K562 (cell line): Measurements from ENCODE around the gene ZNRD2. TPM values are rescaled to one million over a fixed set of nuclear protein-coding genes. Genes with fewer than 3 reads are reported as not detected.

ENCODE experiments used
- ATAC-seq: fragments of 200-7000 bp; cut with Tn5 transposase; 3 replicates; pipeline ENCODE4 v1.9.1; 2020; ENCODE audit warnings: moderate library complexity
- BruUV-seq: library from RNA; stranded (reverse); fragments of 400-500 nt; replicated peaks from 2 replicates; lab custom pipeline; 2021; lab: Mats Ljungman, UMichigan
- CTCF ChIA-PET: fragments of 300-600 bp; formaldehyde crosslinking; extraction: SDS; loops from one replicate; lab custom pipeline; 2021; ENCODE audit warnings: low intra/inter-chr PET ratio; lab: Yijun Ruan, JAX
- POLR2A ChIA-PET: fragments of 300-600, 350-650 bp; sonication (Branson Sonifier 250); formaldehyde crosslinking; extraction: SDS; loops from one replicate; lab custom pipeline; 2021; ENCODE audit warnings: antibody characterized with exemption, inconsistent platforms; lab: Yijun Ruan, JAX
- DNase-seq, 4 experiments: peaks; one replicate each; pipeline versions ENCODE4 v3.0.0 to v3.0.0-alpha.2; 2011 to 2018; ENCODE audit warnings: low spot score in 3 of 4, mixed read lengths in 3 of 4; ENCODE audit errors: extremely low read depth in 1 of 4
- FAIRE-seq: peaks from 2 replicates; lab custom pipeline; 2011; peaks lifted over from hg19 to GRCh38; lab: Jason Lieb, UNC
- H2AFZ ChIP-seq: 2 replicates; pipeline ENCODE4 v1.6.0; 2011; ENCODE audit warnings: low read depth, low read length, control low read depth, inconsistent platforms
- H3K27ac ChIP-seq: fragments of 200-600 bp; 3 replicates; pipeline ENCODE4 v1.8.0; 2011; ENCODE audit warnings: low read depth, mild to moderate bottlenecking, control low read depth, inconsistent platforms, low read length, moderate library complexity, mixed read lengths; ENCODE audit errors: extremely low read depth
- H3K27me3 ChIP-seq, 2 experiments: fragments of 300-600 bp in 1 of 2; 2 replicates in 1 of 2; 3 replicates in 1 of 2; pipeline versions ENCODE4 v1.6.0 to v1.8.0; 2011; ENCODE audit warnings: inconsistent platforms in 2 of 2, low read length in 2 of 2, mild to moderate bottlenecking in 1 of 2, mixed read lengths in 1 of 2, moderate library complexity in 1 of 2; ENCODE audit not compliant: control insufficient read depth in 2 of 2, insufficient read depth in 2 of 2
- H3K36me3 ChIP-seq: fragments of 300-600 bp; 3 replicates; pipeline ENCODE4 v1.8.0; 2011; ENCODE audit warnings: mild to moderate bottlenecking, low read length, inconsistent platforms; ENCODE audit not compliant: control insufficient read depth, insufficient read depth
- H3K4me1 ChIP-seq, 2 experiments: fragments of 200-600 bp in 1 of 2; replicated peaks in 1 of 2; 2 replicates in 1 of 2; 3 replicates in 1 of 2; pipeline versions ENCODE4 v1.5.1 to v1.8.0; 2011; ENCODE audit warnings: inconsistent platforms in 2 of 2, low read length in 2 of 2, mild to moderate bottlenecking in 1 of 2, mixed read lengths in 1 of 2, moderate library complexity in 1 of 2; ENCODE audit not compliant: control insufficient read depth in 2 of 2, insufficient read depth in 2 of 2
- H3K4me2 ChIP-seq: 2 replicates; pipeline ENCODE4 v1.6.1; 2011; ENCODE audit warnings: low read length, control low read depth, inconsistent platforms, mixed read lengths; ENCODE audit not compliant: insufficient read depth
- H3K4me3 ChIP-seq: fragments of 200-600 bp; sonication (generic), shearing (Covaris generic); 2 replicates; pipeline ENCODE4 v1.5.1; 2016; ENCODE audit warnings: control low read depth, inconsistent platforms
- H3K79me2 ChIP-seq: fragments of 200-600 bp; 3 replicates; pipeline ENCODE4 v1.8.0; 2011; ENCODE audit warnings: low read length, inconsistent platforms; ENCODE audit not compliant: control insufficient read depth, insufficient read depth
- H3K9ac ChIP-seq, 2 experiments: 2 replicates each; pipeline versions ENCODE4 v1.6.0 to v1.6.1; 2011; ENCODE audit warnings: low read depth in 2 of 2, low read length in 2 of 2, control low read depth in 1 of 2, inconsistent platforms in 1 of 2, mild to moderate bottlenecking in 1 of 2, mixed read lengths in 1 of 2; ENCODE audit not compliant: insufficient read depth in 1 of 2
- H3K9me1 ChIP-seq: one replicate; pipeline ENCODE4 v1.6.0; 2011; ENCODE audit warnings: inconsistent platforms, mild to moderate bottlenecking, low read length, moderate library complexity; ENCODE audit not compliant: control insufficient read depth, insufficient read depth
- H3K9me3 ChIP-seq: replicated peaks from 2 replicates; pipeline ENCODE4 v1.5.1; 2011; ENCODE audit warnings: low read depth, low read length, inconsistent platforms; ENCODE audit not compliant: control insufficient read depth, insufficient read depth
- H4K20me1 ChIP-seq: replicated peaks from 2 replicates; pipeline ENCODE4 v1.6.1; 2011; ENCODE audit warnings: low read length, inconsistent platforms, mixed read lengths; ENCODE audit not compliant: control insufficient read depth, insufficient read depth
- CEBPB ChIP-seq: fragments of 450-650 bp; IDR thresholded peaks from 2 replicates; pipeline ENCODE4 v1.6.1; 2016; ENCODE audit warnings: missing genetic modification characterization, missing compliant biosample characterization
- EZH2 ChIP-seq: IDR thresholded peaks from 2 replicates; pipeline ENCODE4 v1.6.1; 2012; ENCODE audit warnings: low read depth, mild to moderate bottlenecking, inconsistent platforms, low read length, borderline replicate concordance
- MYNN ChIP-seq, 2 experiments: sonication (generic); formaldehyde crosslinking in 1 of 2; IDR thresholded peaks; 2 replicates each; pipeline versions ENCODE4 v1.5.0 to v1.6.1; 2016 to 2020; ENCODE audit warnings: antibody characterized with exemption in 1 of 2, missing genetic modification reagents in 1 of 2
- NFYB ChIP-seq: IDR thresholded peaks from 2 replicates; pipeline ENCODE4 v1.6.1; 2011; ENCODE audit warnings: mild to moderate bottlenecking, moderate library complexity; ENCODE audit not compliant: insufficient read length; ENCODE audit errors: extremely low read depth
- OTX1 ChIP-seq: fragments of 450-650 bp; formaldehyde crosslinking; IDR thresholded peaks from 2 replicates; pipeline ENCODE4 v1.4.0; 2022; ENCODE audit warnings: mild to moderate bottlenecking
- POLR3G ChIP-seq: IDR thresholded peaks from 2 replicates; pipeline ENCODE4 v1.6.1; 2011; ENCODE audit not compliant: insufficient read length, insufficient replicate concordance; ENCODE audit errors: extremely low read depth
- TARDBP ChIP-seq: fragments of 450-650 bp; IDR thresholded peaks from 2 replicates; pipeline ENCODE4 v1.6.1; 2016
- ZFP1 ChIP-seq: fragments of 450-650 bp; formaldehyde crosslinking; IDR thresholded peaks from 2 replicates; pipeline ENCODE4 v1.4.0; 2020; ENCODE audit warnings: mild to moderate bottlenecking, mixed read lengths
- ZNF12 ChIP-seq: sonication (generic); formaldehyde crosslinking; IDR thresholded peaks from 2 replicates; pipeline ENCODE4 v1.4.0; 2020; ENCODE audit warnings: mild to moderate bottlenecking, missing genetic modification reagents
- ZNF232 ChIP-seq: sonication (generic); formaldehyde crosslinking; IDR thresholded peaks from 2 replicates; pipeline ENCODE4 v1.8.0; 2022; ENCODE audit warnings: mild to moderate bottlenecking, missing genetic modification reagents
- ZNF24 ChIP-seq: fragments of 450-650 bp; IDR thresholded peaks from 2 replicates; pipeline ENCODE4 v1.6.1; 2016
- WGBS: fragments of 100-300 bp; shearing (Covaris generic); methylation state at CpG from one replicate; pipeline ENCODE4 v1.1.6; 2016; ENCODE audit warnings: low coverage, mixed read lengths; ENCODE audit not compliant: insufficient coverage; ENCODE audit errors: missing lambda C conversion rate; 5-methylcytosine and 5-hydroxymethylcytosine counted together
- in situ Hi-C: fragments of 300-500 bp; cut with MboI; formaldehyde crosslinking; loops from 4 replicates; pipeline ENCODE4 v1.15.0; 2018; ENCODE audit warnings: inconsistent platforms, mixed read lengths
- intact Hi-C: fragments of 100-400 bp; cut with micrococcal nuclease; formaldehyde crosslinking; loops from 2 replicates; pipeline ENCODE4 v1.14.2; 2022
- polyA plus RNA-seq, 8 experiments: library from polyadenylated mRNA; depleted of rRNA in 4 of 8; stranded (reverse) in 5 of 8; unstranded in 3 of 8; fragments of >200 nt; fragmentation: Nextera tagmentation in 2 of 8; fragmentation: Illumina TruSeq in 1 of 8; extraction: Ambion mirVana in 2 of 8; extraction: Trizol in 1 of 8; gene quantifications; 2 replicates each; pipeline versions ENCODE4 v1.2.1 to v1.2.3, GENCODE V29; 2011 to 2014; ENCODE audit warnings: inconsistent platforms in 1 of 8, missing spikeins in 1 of 8
- total RNA-seq, 7 experiments: library from RNA; depleted of rRNA in 6 of 7; stranded (reverse); fragments of >200 nt in 6 of 7; fragmentation: Illumina TruSeq in 2 of 7; extraction: Trizol in 2 of 7; gene quantifications; 2 replicates each; pipeline versions ENCODE4 v1.2.1 to v1.2.3, GENCODE V29; 2011 to 2021; ENCODE audit warnings: low replicate concordance in 1 of 7
- TF ChIP-seq, protein P1 (sequence below), 2 experiments: fragments of 450-650 bp in 1 of 2; sonication (generic) in 1 of 2; formaldehyde crosslinking in 1 of 2; IDR thresholded peaks in 1 of 2; conservative IDR thresholded peaks in 1 of 2; 2 replicates each; pipeline versions ENCODE4 v1.6.1 to v1.8.1; 2016 to 2023; ENCODE audit warnings: mild to moderate bottlenecking in 2 of 2, moderate library complexity in 2 of 2, inconsistent platforms in 1 of 2, missing genetic modification reagents in 1 of 2

The ZNRD2 gene
- total and polyA plus RNA-seq, 9 of the 15 experiments (the other 6 are each of a cell fraction or from before 2014, with no cell fraction given), result 13.4 to 129 (median 60.4) TPM

- FAIRE-seq, result no peak
- Histone ChIP-seq H4K20me1 (no peaks in the 10 kb centered on the region), H3K9ac (no peak overlapping the region), H3K27ac (no peak overlapping the region), H3K9me3 (no peaks in the 10 kb centered on the region), H2AFZ (no peak overlapping the region), H3K4me3 (no peak overlapping the region), H3K4me2 (no peak overlapping the region), H3K4me1 (peaks cover 32 to 50% of the 10 kb centered on the region in 2 experiments), H3K79me2 (no peaks in the 10 kb centered on the region), H3K36me3 (no peaks in the 10 kb centered on the region), H3K27me3 (no peaks in the 10 kb centered on the region), H3K9me1 (no peaks in the 10 kb centered on the region)
- no peak for TF ChIP-seq OTX1
- TF ChIP-seq CEBPB (tag), result no peak
- TF ChIP-seq ZNF24, result no peak
- TF ChIP-seq ZNF12 (CRISPR knock-in tag), result no peak
- no peak for TF ChIP-seq NFYB
- TF ChIP-seq, protein P1, sequence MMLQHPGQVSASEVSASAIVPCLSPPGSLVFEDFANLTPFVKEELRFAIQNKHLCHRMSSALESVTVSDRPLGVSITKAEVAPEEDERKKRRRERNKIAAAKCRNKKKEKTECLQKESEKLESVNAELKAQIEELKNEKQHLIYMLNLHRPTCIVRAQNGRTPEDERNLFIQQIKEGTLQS (IDR thresholded peaks at IDR 0.05), result no peak
- TF ChIP-seq, protein P1 (CRISPR knock-in tag; conservative IDR thresholded peaks at IDR 0.05), result no peak
- no peak for TF ChIP-seq POLR3G
- TF ChIP-seq EZH2, result no peak
- TF ChIP-seq ZNF232 (CRISPR knock-in tag), result no peak
- no peak for TF ChIP-seq ZFP1 (CRISPR knock-in tag)
- TF ChIP-seq MYNN (IDR thresholded peaks at IDR 0.05), result no peak
- no peak for TF ChIP-seq MYNN (CRISPR knock-in tag; IDR thresholded peaks at IDR 0.05)
- TF ChIP-seq TARDBP, result no peak
- no peak for DNase-seq
- intact Hi-C loops (no loop called here), in situ Hi-C loops (no loop called here)
- ChIA-PET POLR2A (interaction anchor here (0.7 to 3.6 kb wide), 4 partner anchors 10 to 139 kb away, joined by 3 to 22 read pairs (median 4); partner anchors contain the start of genes FAM89B, MALAT1 and ZNRD2), CTCF (no interaction called here)
- ATAC-seq, result no peak
- BruUV-seq, result no TSS peak
- WGBS, result 65% methylated on average over 7 of the region's 7 CpGs
These were observed 8.3 kb upstream of the ZNRD2 start for GRCh38 chr11:65562020-65562419.
